ENCODE data around the gene MMP23B.

GRCh38 chr1:1599935-1600860 lies 31.8 kb upstream of the MMP23B start, which contains the start of gene FNDC10:
- TF ChIP-seq EZH2phosphoT487 (IDR thresholded peaks at IDR 0.05; ENCODE audit: unreplicated experiment) (no peak), REST (IDR thresholded peaks at IDR 0.05; ENCODE audit: unreplicated experiment) (peak; percentile 66), EZH2 (IDR thresholded peaks at IDR 0.05; ENCODE audit: low read depth, unreplicated experiment) (no peak), CTCF (conservative IDR thresholded peaks at IDR 0.05; ENCODE audit: low read depth in 2 of 2) (no peak), POLR2AphosphoS5 (IDR thresholded peaks at IDR 0.05; ENCODE audit: low read depth) (no peak), JUNB (IDR thresholded peaks at IDR 0.05; ENCODE audit: unreplicated experiment) (no peak), CREB1 (CRISPR knock-in tag; IDR thresholded peaks at IDR 0.05; ENCODE audit: low read depth) (no peak), STAT1 (IDR thresholded peaks at IDR 0.05; ENCODE audit: unreplicated experiment) (no peak), ZNF114 (CRISPR knock-in tag; IDR thresholded peaks at IDR 0.05) (no peak)
- TF ChIP-seq, protein P1, sequence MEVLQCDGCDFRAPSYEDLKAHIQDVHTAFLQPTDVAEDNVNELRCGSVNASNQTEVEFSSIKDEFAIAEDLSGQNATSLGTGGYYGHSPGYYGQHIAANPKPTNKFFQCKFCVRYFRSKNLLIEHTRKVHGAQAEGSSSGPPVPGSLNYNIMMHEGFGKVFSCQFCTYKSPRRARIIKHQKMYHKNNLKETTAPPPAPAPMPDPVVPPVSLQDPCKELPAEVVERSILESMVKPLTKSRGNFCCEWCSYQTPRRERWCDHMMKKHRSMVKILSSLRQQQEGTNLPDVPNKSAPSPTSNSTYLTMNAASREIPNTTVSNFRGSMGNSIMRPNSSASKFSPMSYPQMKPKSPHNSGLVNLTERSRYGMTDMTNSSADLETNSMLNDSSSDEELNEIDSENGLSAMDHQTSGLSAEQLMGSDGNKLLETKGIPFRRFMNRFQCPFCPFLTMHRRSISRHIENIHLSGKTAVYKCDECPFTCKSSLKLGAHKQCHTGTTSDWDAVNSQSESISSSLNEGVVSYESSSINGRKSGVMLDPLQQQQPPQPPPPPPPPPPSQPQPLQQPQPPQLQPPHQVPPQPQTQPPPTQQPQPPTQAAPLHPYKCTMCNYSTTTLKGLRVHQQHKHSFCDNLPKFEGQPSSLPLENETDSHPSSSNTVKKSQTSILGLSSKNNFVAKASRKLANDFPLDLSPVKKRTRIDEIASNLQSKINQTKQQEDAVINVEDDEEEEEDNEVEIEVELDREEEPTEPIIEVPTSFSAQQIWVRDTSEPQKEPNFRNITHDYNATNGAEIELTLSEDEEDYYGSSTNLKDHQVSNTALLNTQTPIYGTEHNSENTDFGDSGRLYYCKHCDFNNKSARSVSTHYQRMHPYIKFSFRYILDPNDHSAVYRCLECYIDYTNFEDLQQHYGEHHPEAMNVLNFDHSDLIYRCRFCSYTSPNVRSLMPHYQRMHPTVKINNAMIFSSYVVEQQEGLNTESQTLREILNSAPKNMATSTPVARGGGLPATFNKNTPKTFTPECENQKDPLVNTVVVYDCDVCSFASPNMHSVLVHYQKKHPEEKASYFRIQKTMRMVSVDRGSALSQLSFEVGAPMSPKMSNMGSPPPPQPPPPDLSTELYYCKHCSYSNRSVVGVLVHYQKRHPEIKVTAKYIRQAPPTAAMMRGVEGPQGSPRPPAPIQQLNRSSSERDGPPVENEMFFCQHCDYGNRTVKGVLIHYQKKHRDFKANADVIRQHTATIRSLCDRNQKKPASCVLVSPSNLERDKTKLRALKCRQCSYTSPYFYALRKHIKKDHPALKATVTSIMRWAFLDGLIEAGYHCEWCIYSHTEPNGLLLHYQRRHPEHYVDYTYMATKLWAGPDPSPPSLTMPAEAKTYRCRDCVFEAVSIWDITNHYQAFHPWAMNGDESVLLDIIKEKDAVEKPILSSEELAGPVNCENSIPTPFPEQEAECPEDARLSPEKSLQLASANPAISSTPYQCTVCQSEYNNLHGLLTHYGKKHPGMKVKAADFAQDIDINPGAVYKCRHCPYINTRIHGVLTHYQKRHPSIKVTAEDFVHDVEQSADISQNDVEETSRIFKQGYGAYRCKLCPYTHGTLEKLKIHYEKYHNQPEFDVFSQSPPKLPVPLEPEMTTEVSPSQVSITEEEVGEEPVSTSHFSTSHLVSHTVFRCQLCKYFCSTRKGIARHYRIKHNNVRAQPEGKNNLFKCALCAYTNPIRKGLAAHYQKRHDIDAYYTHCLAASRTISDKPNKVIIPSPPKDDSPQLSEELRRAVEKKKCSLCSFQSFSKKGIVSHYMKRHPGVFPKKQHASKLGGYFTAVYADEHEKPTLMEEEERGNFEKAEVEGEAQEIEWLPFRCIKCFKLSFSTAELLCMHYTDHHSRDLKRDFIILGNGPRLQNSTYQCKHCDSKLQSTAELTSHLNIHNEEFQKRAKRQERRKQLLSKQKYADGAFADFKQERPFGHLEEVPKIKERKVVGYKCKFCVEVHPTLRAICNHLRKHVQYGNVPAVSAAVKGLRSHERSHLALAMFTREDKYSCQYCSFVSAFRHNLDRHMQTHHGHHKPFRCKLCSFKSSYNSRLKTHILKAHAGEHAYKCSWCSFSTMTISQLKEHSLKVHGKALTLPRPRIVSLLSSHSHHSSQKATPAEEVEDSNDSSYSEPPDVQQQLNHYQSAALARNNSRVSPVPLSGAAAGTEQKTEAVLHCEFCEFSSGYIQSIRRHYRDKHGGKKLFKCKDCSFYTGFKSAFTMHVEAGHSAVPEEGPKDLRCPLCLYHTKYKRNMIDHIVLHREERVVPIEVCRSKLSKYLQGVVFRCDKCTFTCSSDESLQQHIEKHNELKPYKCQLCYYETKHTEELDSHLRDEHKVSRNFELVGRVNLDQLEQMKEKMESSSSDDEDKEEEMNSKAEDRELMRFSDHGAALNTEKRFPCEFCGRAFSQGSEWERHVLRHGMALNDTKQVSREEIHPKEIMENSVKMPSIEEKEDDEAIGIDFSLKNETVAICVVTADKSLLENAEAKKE (CRISPR knock-in tag; IDR thresholded peaks at IDR 0.05), result no peak

All from GM23338 (cell line).